ENCODE results near the gene RNASEH1. TPM values are rescaled to one million over a fixed set of nuclear protein-coding genes. Genes with fewer than 3 reads are reported as not detected.
A peak's percentile ranks its signal among the peaks of the same experiment; 100 is the strongest.

Gene RNASEH1
- total and polyA plus RNA-seq, 2 of the 4 experiments (the other 2 are of a cell fraction): 23.5 to 23.7 TPM

DNA sequence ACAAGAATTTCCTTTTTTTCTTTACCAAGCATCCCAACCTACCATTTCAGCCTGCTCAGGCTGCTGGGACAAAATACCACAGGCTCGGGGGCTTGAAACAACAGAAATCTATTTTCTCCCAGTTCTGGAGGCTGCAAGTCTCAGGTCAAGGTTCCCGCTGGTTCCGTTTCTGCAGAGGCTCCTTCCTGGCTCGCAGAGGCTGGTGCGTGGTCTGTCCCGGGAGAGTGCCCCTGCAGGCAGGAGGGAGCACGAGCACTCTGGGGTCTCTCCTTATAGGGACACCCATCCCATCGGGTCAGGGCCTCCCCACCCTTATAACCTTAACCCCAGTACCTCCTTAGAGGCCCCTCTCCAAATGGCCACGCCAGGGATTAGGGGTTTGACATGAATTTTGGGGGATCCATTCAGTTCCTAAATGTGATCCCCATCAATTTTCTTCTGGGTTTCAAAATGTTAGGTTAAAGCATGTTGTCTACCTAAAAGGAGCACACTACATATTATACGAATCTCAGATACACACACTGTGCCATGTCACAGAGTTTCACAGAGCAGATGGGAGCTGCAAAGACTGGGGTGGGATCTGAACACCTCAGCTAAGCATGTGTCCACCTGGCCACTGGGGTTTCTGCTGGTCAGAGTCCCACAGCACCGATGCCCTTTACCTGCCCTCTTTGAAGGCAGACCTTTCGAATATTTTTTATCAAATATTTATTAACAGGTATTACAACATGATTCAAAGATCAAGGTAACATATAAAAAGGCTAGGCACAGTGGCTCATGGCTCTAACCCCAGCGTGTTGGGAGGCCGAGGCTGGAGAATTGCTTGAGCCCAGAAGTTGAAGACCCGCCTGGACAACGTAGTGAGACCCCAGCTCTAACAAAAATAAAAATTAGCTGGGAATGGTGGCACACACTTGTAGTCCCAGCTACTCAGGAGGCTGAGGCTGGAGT is 21.2 kb downstream of the RNASEH1 start:
- H2AK9ac ChIP-seq (replicated peaks; ENCODE audit: low read depth, low read length, poor library complexity): peak overlapping the region; percentile 96
- H3K4me1 ChIP-seq (ENCODE audit: control insufficient read depth, insufficient read depth, low read length): peaks cover 13% of the 10 kb centered on the region
- WGBS, 2 experiments (ENCODE audit: extremely low coverage in 2 of 2, insufficient read length in 1 of 2): 100% methylated on average over 1 of the region's 16 CpGs; no CpG with 5 or more reads in 1 of the 2 experiments
- H3K4me3 ChIP-seq (ENCODE audit: insufficient read depth, low read depth, low read length): peak overlapping the region; percentile 43
- H2BK20ac ChIP-seq (ENCODE audit: low read depth, low read length): peak overlapping the region; percentile 89
- ATAC-seq (ENCODE audit: low read depth) (peak; percentile 55), DNase-seq (peak; percentile 56)
- H2BK15ac ChIP-seq (ENCODE audit: low read depth, low read length): peak overlapping the region; percentile 98
- peak overlapping the region; percentile 90 for H2AFZ ChIP-seq (replicated peaks; ENCODE audit: low read length, poor library complexity)
- peaks cover 9% of the 10 kb centered on the region for H3K36me3 ChIP-seq (ENCODE audit: control insufficient read depth, insufficient read depth, low read length)
- peak overlapping the region; percentile 91 for H3K9ac ChIP-seq (ENCODE audit: low read depth, low read length)
- H4K5ac ChIP-seq (ENCODE audit: low read depth, low read length): peak overlapping the region; percentile 98
- H2BK120ac ChIP-seq (ENCODE audit: low read depth, low read length): peak overlapping the region; percentile 99
- peak overlapping the region; percentile 72 to 96 for H4K8ac ChIP-seq (ENCODE audit: low read depth in 2 of 2, low read length in 2 of 2)
- TF ChIP-seq ELK1 (IDR thresholded peaks at IDR 0.05; ENCODE audit: borderline replicate concordance, low read depth, low read length): no peak
- TF ChIP-seq RAD21 (IDR thresholded peaks at IDR 0.05; ENCODE audit: low read length): peak; percentile 34; the same call in 1 of the 2 replicates
- TF ChIP-seq CEBPB (IDR thresholded peaks at IDR 0.05; ENCODE audit: low read depth, low read length): no peak
- peak; percentile 52 for TF ChIP-seq CTCF (conservative IDR thresholded peaks at IDR 0.05; ENCODE audit: low read depth, low read length)
- H3K4me2 ChIP-seq (ENCODE audit: low read depth, low read length): peak overlapping the region; percentile 89
- no peaks in the 10 kb centered on the region for H4K20me1 ChIP-seq (ENCODE audit: insufficient read depth, low read length)
- no peaks in the 10 kb centered on the region for H3K9me3 ChIP-seq (ENCODE audit: control insufficient read depth, insufficient read depth, low read length)
- intact Hi-C loops (cut with micrococcal nuclease): loop anchor here (1.0 kb wide), 2 partner anchors 21 to 38 kb away; partner anchors contain the start of genes RNASEH1 and RPS7
- ChIA-PET CTCF (no interaction called here), POLR2A (ENCODE audit: unreplicated experiment) (interaction anchor here (0.6 kb wide), 1 partner anchor 17 kb away, joined by 3 read pairs; no protein-coding TSS in a partner anchor)
- peak overlapping the region; percentile 97 for H2BK5ac ChIP-seq (ENCODE audit: low read depth, low read length, poor library complexity, severe bottlenecking)
- peak overlapping the region; percentile 99 for H3K27ac ChIP-seq (ENCODE audit: insufficient read depth, low read length)
- H3K23ac ChIP-seq (ENCODE audit: low read depth, low read length): peak overlapping the region; percentile 99
- H4K91ac ChIP-seq (ENCODE audit: insufficient read depth, low read depth, low read length): peak overlapping the region; percentile 99
- no peaks in the 10 kb centered on the region for H3K27me3 ChIP-seq (ENCODE audit: control insufficient read depth, insufficient read depth, low read length)
- BruUV-seq (replicated peaks): no TSS peak
- peak overlapping the region; percentile 98 for H2AK5ac ChIP-seq (ENCODE audit: low read depth, low read length)
- dilution Hi-C loops (cut with HindIII; ENCODE audit: low sequenced_read_pairs, unreplicated experiment): no loop called here
- peak overlapping the region; percentile 95 for H3K14ac ChIP-seq (replicated peaks; ENCODE audit: low read depth, low read length)
- peaks cover 4 to 12% of the 10 kb centered on the region in 2 experiments; a peak in 3 of 4 replicates for H3K79me1 ChIP-seq (ENCODE audit: low read depth in 1 of 2, low read length in 2 of 2)
- H3K4ac ChIP-seq (ENCODE audit: low read depth, low read length): peak overlapping the region; percentile 99
- H3K9me1 ChIP-seq (ENCODE audit: insufficient read depth, low read length): peaks cover 10% of the 10 kb centered on the region; the same call in 1 of the 2 replicates
- peak overlapping the region; percentile 98 for H3K18ac ChIP-seq (ENCODE audit: low read depth, low read length)
- in situ Hi-C loops (cut with MboI; ENCODE audit: low sequenced_read_pairs): no loop called here
- H3K56ac ChIP-seq (ENCODE audit: extremely low read depth, insufficient read depth, low read length): peak overlapping the region; percentile 91
